KBM-7 (cell line): ENCODE data around the gene AZU1.
"Not testable (repeated sequence)": the region's sequence is repeated elsewhere in the genome, so short reads cannot be mapped to it uniquely, and the experiment has no call there.

ENCODE experiments used
- DNase-seq: peaks from one replicate; pipeline ENCODE4 v3.0.0-alpha.2; 2015
- in situ Hi-C: fragments of 300-500 bp; cut with MboI; formaldehyde crosslinking; loops from 2 replicates; pipeline ENCODE4 v1.14.3; 2020; ENCODE audit warnings: low sequenced_read_pairs, low pct_unique_long_range_greater_than_20kb, mixed read lengths

Gene AZU1

GRCh38 chr19:823565-824121 is 4.0 kb upstream of the AZU1 start:
- DNase-seq = peak; percentile 61
- in situ Hi-C loops = no loop called here

GRCh38 chr19:824885-825284 is 2.8 kb upstream of the AZU1 start:
- no peak for DNase-seq
- in situ Hi-C loops = no loop called here

GRCh38 chr19:825897-826644 is 1.6 kb upstream of the AZU1 start:
- DNase-seq = no peak
- in situ Hi-C loops = no loop called here

- in situ Hi-C loops = no loop called here
- no peak for DNase-seq
These were observed 325 bp upstream of the AZU1 start for GRCh38 chr19:827314-827709.

- in situ Hi-C loops = no loop called here
- no peak for DNase-seq
These were observed 1.6 kb downstream of the AZU1 start for GRCh38 chr19:829129-829758.

GRCh38 chr19:831407-832369 is 4.1 kb downstream of the AZU1 start:
- no peak for DNase-seq
- in situ Hi-C loops = no loop called here

GRCh38 chr19:834216-834615 is 6.6 kb downstream of the AZU1 start:
- DNase-seq = no peak
- in situ Hi-C loops = no loop called here

GRCh38 chr19:835210-835810 is 7.7 kb downstream of the AZU1 start:
- DNase-seq = no peak
- in situ Hi-C loops = no loop called here

GRCh38 chr19:840519-841206 is 13.0 kb downstream of the AZU1 start, which contains the start of gene PRTN3:
PRTN3 (plus strand) TSS chr19:840999; CDS start chr19:841009, 10 bp downstream.
- in situ Hi-C loops = no loop called here
- no peak for DNase-seq

- DNase-seq, in situ Hi-C loops: not testable (repeated sequence)
These were observed 15.2 kb downstream of the AZU1 start for GRCh38 chr19:842802-843179.

- no peak for DNase-seq
These were observed 15.7 kb downstream of the AZU1 start for GRCh38 chr19:843180-843835.

GRCh38 chr19:843836-844545 is 16.4 kb downstream of the AZU1 start:
- in situ Hi-C loops = no loop called here
- DNase-seq = no peak

More at GRCh38 chr19:843180-843835, 15.7 kb downstream of the AZU1 start:
- in situ Hi-C loops = no loop called here

GRCh38 chr19:844546-844971 is 16.9 kb downstream of the AZU1 start:
- no peak for DNase-seq
- in situ Hi-C loops = no loop called here

GRCh38 chr19:845707-846521 is 18.3 kb downstream of the AZU1 start:
- in situ Hi-C loops = no loop called here
- DNase-seq = no peak

- in situ Hi-C loops = no loop called here
- DNase-seq = no peak
These were observed 20.8 kb downstream of the AZU1 start for GRCh38 chr19:848386-848921.

- DNase-seq, in situ Hi-C loops: not testable (repeated sequence)
These were observed 21.6 kb downstream of the AZU1 start for GRCh38 chr19:849195-849594.
